CD4-positive, alpha-beta T cell treated with Interleukin-1 beta for 1 hour (primary cell): ENCODE measurements around the gene PSD.
A peak's percentile ranks its signal among the peaks of the same experiment; 100 is the strongest.

ENCODE experiments used
- DNase-seq, 2 donors: peaks; one replicate each; pipeline ENCODE4 v3.0.0-alpha.2; 2020 to 2022

The PSD gene

DNA sequence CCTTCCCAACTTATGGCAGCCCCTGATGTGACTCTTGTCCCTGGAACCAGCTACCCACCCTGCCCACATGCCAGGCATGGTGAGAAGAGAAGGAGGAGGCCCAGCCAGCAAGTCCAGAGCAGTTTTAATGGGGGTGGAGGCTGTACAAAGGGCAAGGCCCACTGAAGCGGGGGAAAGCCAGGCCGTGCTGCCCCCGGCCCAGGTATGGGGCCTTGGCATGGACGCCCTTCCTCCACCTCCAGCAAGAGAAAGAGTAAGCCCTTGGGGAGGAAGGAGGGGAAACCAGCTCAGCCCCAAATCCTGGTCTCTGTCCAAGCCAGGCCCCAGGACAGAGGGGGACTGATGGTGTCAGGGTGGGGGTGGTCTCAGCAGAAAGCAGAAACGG is 16.1 kb downstream of the PSD start:
- DNase-seq: peak in 1 of 2 donors; percentile 8

DNA sequence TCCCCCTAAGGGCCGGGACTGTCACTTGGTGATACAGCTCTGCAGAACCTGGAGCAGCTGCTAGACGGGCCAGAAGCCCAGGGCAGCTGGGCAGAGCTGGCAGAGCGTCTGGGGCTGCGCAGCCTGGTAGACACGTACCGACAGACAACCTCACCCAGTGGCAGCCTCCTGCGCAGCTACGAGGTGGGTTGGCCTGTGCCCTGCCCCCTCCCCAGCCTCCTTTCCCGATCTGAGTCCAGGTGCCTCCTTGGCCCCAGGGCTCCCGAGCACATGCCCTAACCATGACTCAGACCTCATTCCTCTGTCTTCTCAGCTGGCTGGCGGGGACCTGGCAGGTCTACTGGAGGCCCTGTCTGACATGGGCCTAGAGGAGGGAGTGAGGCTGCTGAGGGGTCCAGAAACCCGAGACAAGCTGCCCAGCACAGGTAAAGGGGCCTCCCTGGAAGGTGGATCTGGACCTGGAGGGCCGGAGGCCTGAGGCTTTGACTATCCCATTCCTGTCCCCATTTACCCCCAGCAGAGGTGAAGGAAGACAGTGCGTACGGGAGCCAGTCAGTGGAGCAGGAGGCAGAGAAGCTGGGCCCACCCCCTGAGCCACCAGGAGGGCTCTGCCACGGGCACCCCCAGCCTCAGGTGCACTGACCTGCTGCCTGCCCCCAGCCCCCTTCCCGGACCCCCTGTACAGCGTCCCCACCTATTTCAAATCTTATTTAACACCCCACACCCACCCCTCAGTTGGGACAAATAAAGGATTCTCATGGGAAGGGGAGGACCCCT is 16.7 kb downstream of the PSD start:
- DNase-seq: peak in 1 of 2 donors; percentile 12

DNA sequence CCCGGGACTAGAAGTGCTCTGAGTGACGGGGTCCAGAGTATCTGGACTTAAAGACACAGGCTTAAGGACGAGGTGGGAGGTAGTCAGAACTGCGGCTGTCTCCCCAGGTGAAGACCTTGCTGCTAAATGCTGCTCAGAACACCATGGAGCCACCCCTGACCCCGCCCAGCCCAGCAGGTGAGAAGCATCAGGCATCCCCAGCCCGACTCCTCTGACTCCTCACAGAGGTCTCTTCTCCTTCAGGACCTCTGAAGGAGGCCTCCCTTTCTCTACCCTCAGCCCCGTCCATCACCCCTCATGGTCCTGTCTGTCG is 17.3 kb downstream of the PSD start:
- DNase-seq: no peak

DNA sequence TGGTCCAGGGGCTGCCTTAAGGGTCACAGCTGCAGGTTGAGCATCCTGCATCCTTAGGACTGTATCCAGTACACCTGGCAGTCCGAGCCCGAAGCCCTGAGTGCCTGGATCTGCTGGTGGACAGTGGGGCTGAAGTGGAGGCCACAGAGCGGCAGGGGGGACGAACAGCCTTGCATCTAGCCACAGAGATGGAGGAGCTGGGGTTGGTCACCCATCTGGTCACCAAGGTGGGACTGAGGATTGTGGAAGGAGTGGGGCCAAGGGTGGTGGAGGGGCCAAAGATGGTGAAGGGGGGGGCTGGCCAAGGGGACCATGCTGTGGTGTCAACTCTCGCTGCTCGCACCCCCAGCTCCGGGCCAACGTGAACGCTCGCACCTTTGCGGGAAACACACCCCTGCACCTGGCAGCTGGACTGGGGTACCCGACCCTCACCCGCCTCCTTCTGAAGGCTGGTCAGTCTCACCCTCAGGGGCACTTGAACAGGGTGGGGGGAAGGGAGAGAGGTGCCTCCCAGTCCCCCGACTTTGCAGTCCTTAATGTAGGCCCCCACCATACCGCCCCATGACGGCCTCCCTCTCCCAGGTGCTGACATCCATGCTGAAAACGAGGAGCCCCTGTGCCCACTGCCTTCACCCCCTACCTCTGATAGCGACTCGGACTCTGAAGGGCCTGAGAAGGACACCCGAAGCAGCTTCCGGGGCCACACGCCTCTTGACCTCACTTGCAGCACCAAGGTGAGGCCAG is 17.8 kb downstream of the PSD start:
- no peak for DNase-seq

DNA sequence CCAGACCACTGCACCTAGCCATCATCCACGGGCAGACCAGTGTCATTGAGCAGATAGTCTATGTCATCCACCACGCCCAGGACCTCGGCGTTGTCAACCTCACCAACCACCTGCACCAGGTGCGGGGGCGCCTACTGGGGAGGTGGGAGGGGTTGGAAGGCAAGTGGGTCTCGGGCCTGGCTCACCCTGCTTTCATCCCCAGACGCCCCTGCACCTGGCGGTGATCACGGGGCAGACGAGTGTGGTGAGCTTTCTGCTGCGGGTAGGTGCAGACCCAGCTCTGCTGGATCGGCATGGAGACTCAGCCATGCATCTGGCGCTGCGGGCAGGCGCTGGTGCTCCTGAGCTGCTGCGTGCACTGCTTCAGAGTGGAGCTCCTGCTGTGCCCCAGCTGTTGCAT is 18.5 kb downstream of the PSD start:
- DNase-seq: peak in 1 of 2 donors; percentile 12

DNA sequence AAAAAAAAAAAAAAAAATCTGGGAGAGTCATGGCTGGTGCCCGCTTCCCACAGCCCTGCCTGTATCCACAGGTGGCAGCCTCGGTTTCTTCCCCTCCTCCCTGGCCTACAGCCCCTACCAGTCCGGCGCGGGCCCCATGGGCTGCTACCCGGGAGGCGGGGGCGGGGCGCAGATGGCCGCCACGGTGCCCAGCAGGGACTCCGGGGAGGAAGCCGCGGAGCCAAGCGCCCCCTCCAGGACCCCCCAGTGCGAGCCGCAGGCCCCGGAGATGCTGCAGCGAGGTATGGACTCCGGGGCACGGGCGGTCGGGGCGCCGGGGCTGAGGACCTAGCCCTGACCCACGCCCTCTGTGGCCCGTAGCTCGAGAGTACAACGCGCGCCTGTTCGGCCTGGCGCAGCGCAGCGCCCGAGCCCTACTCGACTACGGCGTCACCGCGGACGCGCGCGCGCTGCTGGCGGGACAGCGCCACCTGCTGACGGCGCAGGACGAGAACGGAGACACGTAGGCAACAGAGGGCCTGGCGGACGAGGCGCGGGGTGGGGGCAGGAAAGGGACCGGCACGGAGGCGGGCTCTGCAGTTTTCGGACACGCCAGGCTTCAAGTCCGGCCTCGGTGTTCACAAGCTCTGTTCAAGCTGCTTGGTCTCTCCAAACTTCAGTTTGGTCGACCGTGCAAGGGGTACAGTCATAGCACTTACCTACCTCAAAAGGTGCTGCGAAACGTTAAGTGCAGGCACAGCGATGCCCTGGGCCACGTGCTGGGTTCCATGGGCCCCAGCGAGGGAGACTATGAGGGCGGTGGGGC is 19.2 kb downstream of the PSD start:
- DNase-seq: peak; percentile 89 to 91

DNA sequence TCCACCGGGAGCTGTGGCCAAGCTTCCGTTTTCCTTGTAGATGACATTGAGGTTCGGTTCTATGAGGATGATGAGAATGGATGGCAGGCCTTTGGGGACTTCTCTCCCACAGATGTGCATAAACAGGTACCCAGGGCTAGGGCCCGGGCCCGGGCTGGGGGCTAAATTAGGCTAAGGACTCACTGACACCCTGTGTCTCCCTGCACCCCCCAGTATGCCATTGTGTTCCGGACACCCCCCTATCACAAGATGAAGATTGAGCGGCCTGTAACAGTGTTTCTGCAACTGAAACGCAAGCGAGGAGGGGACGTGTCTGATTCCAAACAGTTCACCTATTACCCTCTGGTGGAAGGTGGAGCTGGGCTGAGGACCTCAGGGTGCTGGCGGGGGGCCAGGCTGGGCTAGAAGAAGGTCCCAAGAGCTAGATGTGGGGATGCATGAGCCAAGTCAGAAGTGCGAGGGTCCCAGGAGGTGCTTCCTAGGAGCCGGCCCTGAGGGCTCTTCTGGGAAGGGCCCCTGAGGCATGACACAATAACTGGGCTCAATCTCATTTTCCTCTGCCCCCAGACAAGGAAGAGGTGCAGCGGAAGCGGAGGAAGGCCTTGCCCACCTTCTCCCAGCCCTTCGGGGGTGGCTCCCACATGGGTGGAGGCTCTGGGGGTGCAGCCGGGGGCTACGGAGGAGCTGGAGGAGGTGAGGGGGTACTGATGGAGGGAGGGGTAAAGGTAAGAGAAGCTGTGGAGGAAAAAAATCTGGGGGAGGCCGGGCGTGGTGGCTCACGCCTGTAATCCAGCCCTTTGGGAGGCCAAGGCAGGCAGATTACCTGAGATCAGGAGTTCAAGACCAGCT is 20.2 kb downstream of the PSD start:
- DNase-seq: peak in 1 of 2 donors; percentile 11

DNA sequence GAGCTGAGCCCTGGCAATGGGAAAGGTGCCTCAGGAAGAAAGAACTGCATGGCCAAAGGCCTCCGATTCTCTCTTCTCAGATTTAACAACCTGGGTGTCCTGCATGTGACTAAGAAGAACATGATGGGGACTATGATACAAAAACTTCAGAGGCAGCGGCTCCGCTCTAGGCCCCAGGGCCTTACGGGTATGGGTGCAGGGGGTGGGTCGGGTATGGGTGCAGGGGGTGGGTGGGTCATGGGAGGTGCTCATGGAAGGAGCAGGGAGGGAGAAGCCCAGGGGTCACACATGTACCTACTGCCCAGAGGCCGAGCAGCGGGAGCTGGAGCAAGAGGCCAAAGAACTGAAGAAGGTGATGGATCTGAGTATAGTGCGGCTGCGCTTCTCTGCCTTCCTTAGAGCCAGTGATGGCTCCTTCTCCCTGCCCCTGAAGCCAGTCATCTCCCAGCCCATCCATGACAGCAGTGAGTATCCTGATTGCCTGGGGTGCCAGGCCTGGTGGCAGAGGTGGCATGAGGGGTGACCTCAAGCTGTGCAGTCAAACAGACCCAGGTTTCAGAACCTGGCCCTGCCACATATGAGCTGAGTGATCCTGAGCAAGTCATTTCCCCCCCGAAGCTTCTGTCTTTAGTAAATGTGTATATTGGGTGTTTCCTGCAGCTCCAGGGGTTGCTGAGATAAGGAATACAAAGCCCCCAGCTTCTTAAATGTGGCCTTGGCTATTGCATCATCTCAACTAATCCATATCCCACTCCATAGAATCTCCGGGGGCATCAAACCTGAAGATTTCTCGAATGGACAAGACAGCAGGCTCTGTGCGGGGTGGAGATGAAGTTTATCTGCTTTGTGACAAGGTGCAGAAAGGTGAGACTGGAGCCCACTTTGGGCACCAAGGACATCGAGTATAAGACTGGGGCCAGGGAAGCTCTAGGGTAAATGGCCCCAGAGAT is 21.1 kb downstream of the PSD start:
- DNase-seq: peak in 1 of 2 donors; percentile 10

DNA sequence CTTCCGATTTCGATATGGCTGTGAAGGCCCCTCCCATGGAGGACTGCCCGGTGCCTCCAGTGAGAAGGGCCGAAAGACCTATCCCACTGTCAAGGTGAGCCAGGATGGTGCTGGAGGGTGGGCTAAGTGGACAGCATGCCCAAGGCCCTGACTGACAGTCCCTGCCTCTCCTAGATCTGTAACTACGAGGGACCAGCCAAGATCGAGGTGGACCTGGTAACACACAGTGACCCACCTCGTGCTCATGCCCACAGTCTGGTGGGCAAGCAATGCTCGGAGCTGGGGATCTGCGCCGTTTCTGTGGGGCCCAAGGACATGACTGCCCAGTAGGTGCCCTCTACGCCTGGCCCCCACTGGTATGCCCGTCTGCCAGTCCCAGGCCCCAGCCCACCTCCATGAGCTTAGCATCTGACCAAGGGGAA is 21.8 kb downstream of the PSD start:
- no peak for DNase-seq

DNA sequence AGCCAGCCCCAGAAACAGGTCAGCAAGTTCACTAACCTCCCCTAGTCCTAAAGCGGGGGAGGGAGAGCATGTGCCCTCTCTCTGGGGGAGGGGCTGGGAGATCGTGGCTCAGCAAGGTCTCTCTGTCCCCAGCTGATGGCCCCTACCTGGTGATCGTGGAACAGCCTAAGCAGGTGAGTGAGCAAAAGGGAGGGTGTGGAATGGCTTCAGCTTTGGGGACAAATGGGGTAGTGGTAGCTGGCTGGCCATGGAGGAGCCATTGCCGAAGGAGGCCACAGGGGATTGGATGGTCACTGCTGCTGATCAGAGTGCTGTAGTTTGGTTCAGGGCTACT is 22.3 kb downstream of the PSD start:
- peak in 1 of 2 donors; percentile 31 for DNase-seq

DNA sequence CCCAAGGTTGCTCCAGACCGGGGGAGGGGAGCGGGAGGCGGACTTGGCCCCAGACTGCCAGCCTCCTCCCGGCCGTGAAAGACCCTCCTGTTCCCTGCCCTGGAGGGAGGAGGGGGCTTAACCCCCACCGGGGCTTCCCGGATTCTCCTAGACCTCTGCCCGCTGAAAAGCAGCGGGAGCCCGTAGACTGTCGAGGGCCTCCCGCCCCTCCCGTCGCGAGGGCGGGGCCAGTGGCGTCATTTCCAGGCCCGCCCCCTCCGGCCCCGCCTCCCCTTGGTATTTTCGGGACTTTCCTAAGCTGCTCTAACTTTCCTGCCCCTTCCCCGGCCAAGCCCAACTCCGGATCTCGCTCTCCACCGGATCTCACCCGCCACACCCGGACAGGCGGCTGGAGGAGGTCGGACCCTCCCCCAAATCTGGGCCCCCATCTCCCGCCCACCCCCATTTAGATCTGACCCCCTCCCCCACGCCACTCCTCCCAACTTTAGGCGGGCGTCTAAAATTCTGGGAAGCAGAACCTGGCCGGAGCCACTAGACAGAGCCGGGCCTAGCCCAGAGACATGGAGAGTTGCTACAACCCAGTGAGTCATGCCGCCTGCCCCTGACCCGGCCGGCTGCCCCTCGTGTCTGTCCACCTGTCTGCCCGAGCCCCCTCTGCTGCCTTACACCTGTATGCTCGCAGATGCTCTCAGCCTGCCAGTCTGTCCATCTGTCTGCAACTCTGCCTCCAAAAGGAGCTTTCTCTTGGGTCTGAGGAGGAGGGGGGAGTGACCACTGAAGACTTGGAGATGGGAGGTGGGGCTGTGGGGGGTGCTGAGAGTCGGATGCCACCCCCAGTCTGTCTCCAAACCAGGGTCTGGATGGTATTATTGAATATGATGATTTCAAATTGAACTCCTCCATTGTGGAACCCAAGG is 22.9 kb downstream of the PSD start, which contains the start of gene NFKB2:
TSS of gene NFKB2 (plus strand) at position 306 of the 917 bp plus-strand sequence. CDS start at position 561, 255 bp downstream.
- peak; percentile 94 to 95 for DNase-seq

DNA sequence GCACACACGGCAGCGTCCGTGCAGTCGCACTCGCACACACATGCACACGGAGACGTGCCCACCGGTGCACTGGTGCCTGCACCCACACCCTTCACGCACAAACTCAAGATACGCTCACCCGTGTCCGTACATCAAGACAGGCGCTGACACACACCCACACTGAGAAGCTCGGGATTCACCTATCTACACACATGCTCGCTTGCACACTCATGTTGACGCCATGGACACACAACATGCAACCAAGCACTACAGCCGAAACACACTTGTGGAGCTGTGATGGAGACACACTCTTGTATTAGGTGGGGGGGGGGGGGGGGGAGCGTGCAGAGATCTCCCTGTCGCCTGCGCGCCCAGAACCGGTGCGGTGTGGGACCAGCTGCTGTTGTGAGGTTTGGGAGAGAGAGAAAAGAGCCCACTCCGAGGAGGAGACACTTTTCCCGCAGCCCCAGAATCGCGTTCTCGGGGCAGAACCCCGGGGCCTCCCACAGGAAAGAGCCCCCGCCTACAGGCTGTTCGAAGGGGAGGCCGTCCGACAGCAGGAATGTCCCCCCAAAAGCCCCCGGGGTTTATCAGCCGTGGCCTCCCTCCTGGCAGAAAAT is 23.7 kb downstream of the PSD start:
- peak in 1 of 2 donors; percentile 69 for DNase-seq

DNA sequence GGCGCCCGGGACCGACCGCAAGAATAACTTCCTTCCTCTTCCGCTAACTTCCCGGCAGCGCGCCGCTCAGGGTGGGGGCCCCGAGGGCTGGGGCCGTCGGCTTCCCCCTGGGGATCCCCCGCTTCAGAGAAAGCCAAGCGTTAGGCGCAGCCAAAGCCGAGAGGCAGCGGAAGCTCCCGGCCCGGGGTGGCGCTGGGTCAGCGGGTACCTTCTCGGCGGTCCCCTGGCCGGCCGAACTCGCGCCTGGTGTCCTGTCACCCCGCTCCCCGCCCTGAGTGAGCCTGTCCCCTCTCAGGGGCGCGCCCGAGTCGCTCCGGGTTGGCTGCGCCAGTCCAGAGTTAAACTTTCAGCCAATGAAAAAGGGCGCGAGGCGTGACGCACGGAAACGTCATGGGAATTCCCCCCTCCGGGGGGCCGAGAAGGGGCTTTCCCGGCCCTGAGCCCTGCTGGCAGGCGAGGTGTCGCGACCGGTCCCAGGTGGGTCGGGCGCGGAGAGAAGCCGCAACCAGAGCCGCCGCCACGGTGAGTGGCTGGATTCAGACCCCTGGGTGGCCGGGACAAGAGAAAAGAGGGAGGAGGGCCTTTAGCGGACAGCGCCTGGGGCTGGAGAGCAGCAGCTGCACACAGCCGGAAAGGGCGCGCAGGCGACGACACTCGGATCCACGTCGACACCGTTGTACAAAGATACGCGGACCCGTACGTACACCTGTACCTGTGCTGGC is 24.3 kb downstream of the PSD start:
- DNase-seq: peak; percentile 98 to 99

DNA sequence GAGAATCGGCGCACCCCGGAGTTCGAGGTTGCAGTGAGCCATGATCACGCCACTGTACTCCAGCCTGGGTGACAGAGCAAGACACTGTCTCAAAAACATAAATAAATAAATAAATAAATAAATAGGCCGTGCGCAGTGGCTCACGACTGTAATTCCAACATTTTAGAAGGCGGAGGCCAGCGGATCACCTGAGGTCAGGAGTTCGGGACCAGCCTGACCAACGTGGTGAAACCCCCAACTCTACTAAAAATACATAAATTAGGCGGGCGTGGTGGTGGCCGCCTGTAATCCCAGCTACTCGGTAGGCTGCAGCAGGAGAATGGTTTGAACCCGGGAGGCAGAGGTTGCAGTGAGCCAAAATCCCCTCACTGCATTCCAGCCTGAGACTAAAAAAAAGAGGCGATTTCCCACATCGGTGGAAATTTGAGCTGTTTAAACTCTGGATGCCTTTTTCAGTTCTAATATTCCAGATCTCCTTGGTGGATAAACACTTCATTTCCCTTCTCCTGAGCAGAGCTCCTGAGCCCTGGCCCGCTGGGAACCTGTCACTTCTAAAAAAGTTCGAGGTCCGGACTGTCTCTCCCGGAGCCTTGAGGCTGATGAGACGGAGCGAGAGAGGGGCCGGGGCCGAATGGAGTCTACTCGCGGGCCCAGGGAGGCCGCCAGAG is 25.0 kb downstream of the PSD start:
- DNase-seq: no peak

DNA sequence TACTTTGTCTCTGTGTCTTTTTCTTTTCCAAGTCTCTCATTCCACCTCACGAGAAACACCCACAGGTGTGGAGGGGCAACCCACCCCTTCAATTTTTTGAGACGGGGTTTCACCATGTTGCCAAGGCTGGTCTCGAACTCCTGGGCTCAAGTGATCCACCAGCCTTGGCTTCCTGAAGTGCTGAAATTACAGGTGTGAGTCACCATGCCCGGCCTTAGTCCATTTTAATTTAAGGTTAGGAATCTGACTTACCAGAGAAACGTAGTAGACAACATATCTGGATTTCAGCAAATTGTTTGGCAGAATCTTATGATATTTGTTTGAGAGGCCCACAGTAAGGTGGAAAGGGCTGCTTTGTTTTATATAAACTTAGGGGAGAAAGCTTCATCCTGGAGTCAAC is 26.3 kb downstream of the PSD start:
- DNase-seq: no peak

DNA sequence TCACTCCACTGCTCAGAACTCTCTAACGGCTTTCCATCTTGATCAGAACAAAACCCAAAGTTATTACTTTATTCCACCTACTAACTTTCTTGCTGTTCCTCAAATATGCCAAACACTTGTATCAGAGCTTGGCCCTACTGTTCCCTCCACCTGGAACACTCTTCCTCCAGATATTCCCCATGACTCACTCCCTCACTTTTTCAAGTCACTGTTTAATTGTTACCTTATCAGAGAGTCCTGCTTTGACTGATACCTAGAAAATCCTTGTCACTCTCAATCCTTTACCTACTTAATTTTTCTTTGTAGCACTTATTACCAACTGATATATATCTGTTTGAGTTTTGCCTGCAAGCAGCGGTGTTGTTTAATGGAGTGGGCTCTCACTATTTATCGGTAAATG is 28.7 kb downstream of the PSD start:
- DNase-seq: no peak

DNA sequence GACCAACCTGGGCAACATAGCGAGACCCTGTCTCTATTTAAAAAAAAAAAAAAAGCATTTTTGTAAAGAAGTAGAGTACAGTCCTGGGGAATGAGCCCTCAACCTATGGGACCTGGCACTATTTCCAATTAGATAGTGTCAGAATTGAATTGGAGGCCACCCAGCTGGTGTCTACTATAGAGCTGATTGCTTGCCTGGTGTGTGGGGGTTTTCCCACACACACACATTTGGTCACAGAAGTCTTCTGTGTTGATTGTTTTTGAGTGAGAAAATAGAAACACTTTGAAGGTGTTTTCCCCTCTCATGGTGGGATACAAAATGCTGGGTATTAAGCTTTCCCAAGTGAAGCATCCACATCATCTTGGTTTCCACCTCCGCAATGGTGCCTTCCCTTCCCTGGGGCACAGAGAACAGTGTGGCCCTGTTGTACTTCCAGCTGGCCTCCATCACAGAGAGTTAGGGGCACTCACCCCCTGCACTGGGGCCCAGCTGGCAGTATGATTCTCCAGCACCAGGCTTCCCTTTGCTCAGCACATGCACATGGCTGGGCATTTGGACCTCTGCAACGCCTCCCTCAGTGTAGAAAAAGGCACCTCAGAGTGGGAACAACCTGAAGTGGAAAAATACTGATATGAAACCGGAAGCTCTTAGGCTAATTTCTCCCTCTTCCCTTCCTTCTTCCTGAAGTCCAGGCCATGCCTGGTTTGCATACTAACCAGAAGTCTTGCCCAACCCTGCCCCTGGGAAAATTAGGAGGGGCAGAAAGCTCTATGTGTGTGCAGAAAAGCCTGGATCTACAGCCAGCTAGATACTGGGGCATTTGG is 33.8 kb downstream of the PSD start:
- no peak for DNase-seq

DNA sequence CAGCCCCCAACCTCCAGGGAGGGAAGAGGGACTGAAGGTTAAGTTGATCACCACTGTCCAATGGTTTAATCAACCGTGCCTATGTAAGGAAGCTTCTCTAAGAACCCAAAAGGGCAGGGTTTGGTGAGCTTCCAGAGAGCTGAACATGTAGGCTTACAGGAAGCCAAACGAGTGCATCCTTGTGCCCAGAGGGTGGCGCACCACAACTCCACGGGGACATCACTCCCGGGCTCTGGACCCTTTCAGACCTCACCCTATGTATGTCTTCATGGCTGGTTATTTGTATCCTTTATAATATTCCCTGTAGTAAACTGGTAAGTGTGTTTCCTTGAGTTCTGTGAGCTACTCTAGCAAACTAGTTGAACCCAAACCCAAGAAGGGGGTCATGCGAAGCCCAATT is 34.5 kb downstream of the PSD start:
- peak; percentile 21 to 26 for DNase-seq
